OCI-LY1 (cell line): ENCODE data around the gene CASP9.

ENCODE experiments used
- H2AFZ ChIP-seq: fragments of 200-600 bp; sonication (generic), shearing (Covaris generic); 2 replicates; pipeline ENCODE4 v1.6.0; 2014; ENCODE audit warnings: antibody characterized with exemption, mild to moderate bottlenecking, low read length
- H3F3A ChIP-seq: fragments of 200-600 bp; sonication (generic), shearing (Covaris generic); 2 replicates; pipeline ENCODE4 v1.6.0; 2014; ENCODE audit warnings: mild to moderate bottlenecking, antibody characterized with exemption, low read length, moderate library complexity; ENCODE audit not compliant: insufficient read depth
- H3K27ac ChIP-seq: fragments of 200-600 bp; sonication (generic); 2 replicates; pipeline ENCODE4 v1.5.1; 2014; ENCODE audit warnings: low read length, mixed run types, mild to moderate bottlenecking, low read depth; ENCODE audit not compliant: poor library complexity, severe bottlenecking
- H3K27me3 ChIP-seq: fragments of 200-600 bp; sonication (generic); 2 replicates; pipeline ENCODE4 v1.6.0; 2014; ENCODE audit warnings: antibody characterized with exemption, mild to moderate bottlenecking, low read length, moderate library complexity; ENCODE audit not compliant: insufficient read depth
- H3K36me3 ChIP-seq: fragments of 200-600 bp; sonication (generic); 2 replicates; pipeline ENCODE4 v1.6.1; 2014; ENCODE audit warnings: mild to moderate bottlenecking, antibody characterized with exemption, low read length, moderate library complexity, mixed read lengths; ENCODE audit not compliant: insufficient read depth
- H3K4me1 ChIP-seq: fragments of 200-600 bp; sonication (generic); 2 replicates; pipeline ENCODE4 v1.5.1; 2014; ENCODE audit warnings: mild to moderate bottlenecking, low read length, moderate library complexity; ENCODE audit not compliant: insufficient read depth, severe bottlenecking
- H3K4me2 ChIP-seq: fragments of 200-600 bp; sonication (generic), shearing (Covaris generic); 2 replicates; pipeline ENCODE4 v1.6.1; 2014; ENCODE audit warnings: low read length
- H3K4me3 ChIP-seq: fragments of 200-600 bp; sonication (generic); 2 replicates; pipeline ENCODE4 v1.5.1; 2014; ENCODE audit warnings: low read length, low read depth, mild to moderate bottlenecking, mixed read lengths; ENCODE audit not compliant: poor library complexity, severe bottlenecking
- H3K79me2 ChIP-seq: fragments of 200-600 bp; shearing (Covaris generic); 2 replicates; pipeline ENCODE4 v1.6.1; 2016; ENCODE audit warnings: mixed run types, low read length, mixed read lengths; ENCODE audit not compliant: insufficient read depth
- H3K9ac ChIP-seq: fragments of 200-600 bp; sonication (generic), shearing (Covaris generic); 2 replicates; pipeline ENCODE4 v1.6.1; 2014; ENCODE audit warnings: mild to moderate bottlenecking, low read length, mixed read lengths
- H3K9me2 ChIP-seq: fragments of 200-600 bp; sonication (generic), shearing (Covaris generic); 2 replicates; pipeline ENCODE4 v1.6.1; 2014; ENCODE audit warnings: low read depth, mild to moderate bottlenecking, low read length, mixed read lengths
- H3K9me3 ChIP-seq: fragments of 200-600 bp; shearing (Covaris generic); 2 replicates; pipeline ENCODE4 v1.6.1; 2014; ENCODE audit warnings: low read length, mixed read lengths
- H4K20me1 ChIP-seq: fragments of 200-600 bp; sonication (generic), shearing (Covaris generic); 2 replicates; pipeline ENCODE4 v1.6.0; 2016; ENCODE audit warnings: mild to moderate bottlenecking, low read length; ENCODE audit not compliant: insufficient read depth
- EZH2 ChIP-seq: fragments of 200-600 bp; sonication (generic), shearing (Covaris generic); IDR thresholded peaks from 2 replicates; pipeline ENCODE4 v1.8.0; 2017; ENCODE audit warnings: borderline replicate concordance, mixed run types, mild to moderate bottlenecking, antibody characterized with exemption, low read length, moderate library complexity, mixed read lengths
- TF ChIP-seq, protein P1 (sequence below): fragments of 200-600 bp; sonication (generic), shearing (Covaris generic); IDR thresholded peaks from 2 replicates; pipeline ENCODE4 v1.5.1; 2017; ENCODE audit warnings: mild to moderate bottlenecking, antibody characterized with exemption, low read length, moderate library complexity, mixed read lengths

Gene CASP9

DNA sequence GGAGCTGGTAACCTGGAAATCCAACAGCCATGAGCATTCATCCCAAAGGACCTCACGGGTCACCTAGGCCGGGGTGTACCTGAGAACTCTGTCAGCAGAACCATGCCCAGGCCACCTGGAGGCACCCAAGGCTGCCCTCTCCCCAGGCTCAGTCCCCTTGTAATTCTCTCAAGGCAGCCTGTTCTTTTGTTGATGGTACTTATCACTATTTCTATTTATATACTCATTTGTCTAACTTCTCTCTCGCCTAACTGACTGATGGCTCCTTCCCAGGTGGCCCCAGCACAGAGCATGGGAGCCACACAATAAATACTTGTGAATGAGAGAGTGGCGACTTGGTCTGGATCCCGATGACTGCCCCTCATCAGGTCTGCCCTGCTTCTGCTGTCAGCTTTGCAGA is 16.7 kb downstream of the CASP9 start:
- H3F3A ChIP-seq: no peaks in the 10 kb centered on the region
- H3K27ac ChIP-seq: no peak overlapping the region
- H3K4me2 ChIP-seq: no peak overlapping the region
- no peak overlapping the region for H3K4me3 ChIP-seq
- no peaks in the 10 kb centered on the region for H3K9me3 ChIP-seq
- H3K9ac ChIP-seq: no peak overlapping the region
- H3K27me3 ChIP-seq: no peaks in the 10 kb centered on the region
- no peaks in the 10 kb centered on the region for H3K79me2 ChIP-seq
- no peaks in the 10 kb centered on the region for H4K20me1 ChIP-seq
- TF ChIP-seq, protein P1, sequence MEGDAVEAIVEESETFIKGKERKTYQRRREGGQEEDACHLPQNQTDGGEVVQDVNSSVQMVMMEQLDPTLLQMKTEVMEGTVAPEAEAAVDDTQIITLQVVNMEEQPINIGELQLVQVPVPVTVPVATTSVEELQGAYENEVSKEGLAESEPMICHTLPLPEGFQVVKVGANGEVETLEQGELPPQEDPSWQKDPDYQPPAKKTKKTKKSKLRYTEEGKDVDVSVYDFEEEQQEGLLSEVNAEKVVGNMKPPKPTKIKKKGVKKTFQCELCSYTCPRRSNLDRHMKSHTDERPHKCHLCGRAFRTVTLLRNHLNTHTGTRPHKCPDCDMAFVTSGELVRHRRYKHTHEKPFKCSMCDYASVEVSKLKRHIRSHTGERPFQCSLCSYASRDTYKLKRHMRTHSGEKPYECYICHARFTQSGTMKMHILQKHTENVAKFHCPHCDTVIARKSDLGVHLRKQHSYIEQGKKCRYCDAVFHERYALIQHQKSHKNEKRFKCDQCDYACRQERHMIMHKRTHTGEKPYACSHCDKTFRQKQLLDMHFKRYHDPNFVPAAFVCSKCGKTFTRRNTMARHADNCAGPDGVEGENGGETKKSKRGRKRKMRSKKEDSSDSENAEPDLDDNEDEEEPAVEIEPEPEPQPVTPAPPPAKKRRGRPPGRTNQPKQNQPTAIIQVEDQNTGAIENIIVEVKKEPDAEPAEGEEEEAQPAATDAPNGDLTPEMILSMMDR: no peak
- TF ChIP-seq EZH2: no peak
- H3K4me1 ChIP-seq: peaks cover 16% of the 10 kb centered on the region
- no peak overlapping the region for H2AFZ ChIP-seq
- no peaks in the 10 kb centered on the region for H3K9me2 ChIP-seq
- H3K36me3 ChIP-seq: no peaks in the 10 kb centered on the region

DNA sequence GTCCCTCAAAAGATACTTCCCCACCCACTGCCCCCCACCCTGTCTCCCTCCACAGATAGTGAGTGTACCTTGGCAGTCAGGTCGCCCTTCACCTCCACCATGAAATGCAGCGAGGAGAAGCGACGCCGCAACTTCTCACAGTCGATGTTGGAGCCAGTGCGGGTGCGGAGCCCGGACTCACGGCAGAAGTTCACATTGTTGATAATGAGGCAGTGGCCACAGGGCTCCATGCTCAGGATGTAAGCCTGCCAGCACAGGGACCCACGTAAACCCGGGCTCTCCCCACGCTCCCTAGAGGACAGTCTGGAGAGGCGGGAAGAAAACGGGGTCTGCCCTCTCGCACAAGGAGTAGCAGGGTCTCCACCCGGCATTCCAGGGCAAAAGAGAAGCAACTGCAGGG is 17.2 kb downstream of the CASP9 start:
- H3K27ac ChIP-seq: no peak overlapping the region
- no peak overlapping the region for H3K4me3 ChIP-seq
- no peaks in the 10 kb centered on the region for H3K79me2 ChIP-seq
- H3F3A ChIP-seq: no peaks in the 10 kb centered on the region
- H3K4me2 ChIP-seq: no peak overlapping the region
- H3K27me3 ChIP-seq: no peaks in the 10 kb centered on the region
- H3K4me1 ChIP-seq: peaks cover 16% of the 10 kb centered on the region
- no peaks in the 10 kb centered on the region for H4K20me1 ChIP-seq
- H3K9me3 ChIP-seq: no peaks in the 10 kb centered on the region
- no peak overlapping the region for H2AFZ ChIP-seq
- H3K36me3 ChIP-seq: no peaks in the 10 kb centered on the region
- H3K9ac ChIP-seq: no peak overlapping the region
- TF ChIP-seq, protein P1: no peak
- TF ChIP-seq EZH2: no peak
- H3K9me2 ChIP-seq: no peaks in the 10 kb centered on the region

DNA sequence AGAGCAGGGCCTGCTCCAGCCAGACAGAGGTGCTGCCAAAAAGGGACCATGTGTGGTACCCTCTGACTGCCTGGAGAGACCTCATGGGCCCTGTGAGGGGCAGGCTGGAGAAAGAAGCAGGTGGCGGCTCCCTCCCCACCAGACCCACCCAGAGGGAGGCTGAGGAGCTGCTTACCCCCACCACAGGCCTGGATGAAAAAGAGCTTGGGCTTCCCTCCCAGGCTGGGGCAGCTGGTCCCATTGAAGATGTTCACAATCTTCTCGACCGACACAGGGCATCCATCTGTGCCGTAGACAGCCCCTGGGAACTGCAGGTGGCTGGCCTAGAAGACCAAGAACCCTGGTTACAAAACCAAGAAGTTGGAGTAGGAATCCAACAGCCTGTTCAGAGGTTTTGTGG is 19.6 kb downstream of the CASP9 start:
- Histone ChIP-seq H3K4me1 (peaks cover 7% of the 10 kb centered on the region), H4K20me1 (no peaks in the 10 kb centered on the region), H3K4me2 (no peak overlapping the region), H3K4me3 (no peak overlapping the region), H3K36me3 (no peaks in the 10 kb centered on the region), H3K27ac (no peak overlapping the region), H2AFZ (no peak overlapping the region), H3K27me3 (no peaks in the 10 kb centered on the region), H3K9ac (no peak overlapping the region), H3F3A (no peaks in the 10 kb centered on the region), H3K79me2 (no peaks in the 10 kb centered on the region), H3K9me3 (no peaks in the 10 kb centered on the region), H3K9me2 (no peaks in the 10 kb centered on the region)
- TF ChIP-seq, protein P1: no peak
- TF ChIP-seq EZH2: no peak
